Measurements from ENCODE around the gene HADHA. TPM values are rescaled to one million over a fixed set of nuclear protein-coding genes. Genes with fewer than 3 reads are reported as not detected.

HADHA gene
- polyA plus RNA-seq, 1 donor (not counting 4 experiments of a cell fraction or from before 2014, with no cell fraction given), result 150 TPM

DNA sequence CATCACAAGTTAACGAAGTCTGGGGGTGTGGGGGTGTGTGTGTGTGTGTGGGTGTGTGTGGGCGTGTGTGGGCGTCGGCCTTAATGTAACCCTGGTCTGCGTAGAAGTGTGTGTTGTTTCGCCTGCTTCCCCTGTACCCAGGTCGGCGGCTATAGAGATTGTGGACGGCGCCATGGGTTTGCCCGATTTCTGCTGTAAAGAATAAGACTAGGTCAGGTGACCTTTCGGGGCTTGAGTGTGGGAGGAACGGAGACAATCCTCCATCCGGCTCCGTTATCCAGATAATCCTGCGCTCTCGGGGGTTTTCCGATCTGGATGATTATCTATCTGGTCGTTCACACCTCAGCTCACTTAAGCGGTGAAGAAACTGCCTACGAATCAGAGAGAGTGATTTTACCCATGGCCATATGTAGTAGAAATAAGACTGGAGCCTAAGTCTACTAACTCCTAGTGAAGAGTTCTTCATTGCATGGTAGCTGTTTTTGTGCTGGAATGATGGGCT, 850 bp upstream of the HADHA start:
- H3K4me1 ChIP-seq (ENCODE audit: control insufficient read depth, extremely low read depth, insufficient read depth, low read length), result peaks cover 21% of the 10 kb centered on the region

DNA sequence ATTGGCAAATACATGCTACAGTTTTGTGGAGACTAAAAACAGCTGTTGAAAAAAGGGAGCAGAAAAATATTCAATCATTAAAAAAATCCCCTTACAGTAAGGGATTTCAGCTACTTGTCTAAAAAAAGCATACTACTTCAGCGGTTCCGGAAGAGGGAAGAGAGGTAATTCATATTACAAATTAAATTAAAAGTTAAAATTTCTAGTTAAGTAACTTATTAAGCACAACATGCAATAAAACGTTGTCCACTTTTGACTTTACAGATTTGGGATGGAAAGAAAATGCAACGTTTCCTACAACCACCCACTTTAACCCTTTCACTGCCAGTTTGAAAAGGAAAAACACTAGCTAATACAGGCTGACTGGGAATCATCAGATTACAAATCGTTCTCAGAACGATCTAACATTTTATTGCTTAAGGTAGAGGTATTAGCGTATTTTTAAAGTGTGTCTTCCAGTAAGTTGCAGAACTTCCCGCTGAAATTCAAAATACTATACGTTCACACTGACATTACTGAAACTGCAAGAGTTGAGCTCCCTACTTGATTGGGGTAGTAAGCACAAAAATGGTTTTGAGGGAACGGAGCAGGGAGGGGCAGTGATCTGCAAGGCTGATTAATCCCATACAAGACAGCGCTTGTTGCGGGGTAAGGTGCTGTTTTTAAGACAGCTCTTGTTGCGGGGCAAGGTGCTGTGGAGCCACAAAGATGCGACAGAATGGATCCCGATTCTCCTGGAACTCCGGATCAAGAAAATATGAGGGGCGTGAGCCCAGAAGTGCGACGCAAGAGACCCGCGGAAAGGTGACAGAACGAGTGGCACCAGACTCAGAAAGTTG, 743 bp downstream of the HADHA start:
- H3K4me2 ChIP-seq (ENCODE audit: control insufficient read depth, extremely low read depth, insufficient read depth, low read depth, low read length), result peak overlapping the region; percentile 73
- H2AFZ ChIP-seq (ENCODE audit: control insufficient read depth, low read length), result peak overlapping the region; percentile 94
- peaks cover 2% of the 10 kb centered on the region for H4K20me1 ChIP-seq (ENCODE audit: control insufficient read depth, extremely low read depth, insufficient read depth, low read length)
- no peak for TF ChIP-seq EZH2 (IDR thresholded peaks at IDR 0.05; ENCODE audit: low read length)
- H3K27me3 ChIP-seq (ENCODE audit: control insufficient read depth, extremely low read depth, insufficient read depth, low read length), result no peaks in the 10 kb centered on the region
- DNase-seq (ENCODE audit: low read depth, low spot score) (no peak), FAIRE-seq (no peak)
- peaks cover 0 to 1% of the 10 kb centered on the region in 2 experiments for H3K36me3 ChIP-seq (ENCODE audit: control insufficient read depth in 2 of 2, extremely low read depth in 1 of 2, insufficient read depth in 2 of 2, low read length in 2 of 2)
- peak overlapping the region; percentile 97 for H3K27ac ChIP-seq (ENCODE audit: control insufficient read depth, insufficient read depth, low read length)
- peaks cover 92% of the 10 kb centered on the region for H3K79me2 ChIP-seq (ENCODE audit: control insufficient read depth, insufficient read depth, low read length)
- H3K9me1 ChIP-seq (ENCODE audit: control insufficient read depth, extremely low read depth, insufficient read depth, low read length), result peaks cover 2% of the 10 kb centered on the region
- peaks cover 21% of the 10 kb centered on the region for H3K4me1 ChIP-seq (ENCODE audit: control insufficient read depth, extremely low read depth, insufficient read depth, low read length)
- H3K9me3 ChIP-seq (ENCODE audit: control insufficient read depth, low read depth, low read length), result no peaks in the 10 kb centered on the region
- H3K9ac ChIP-seq (ENCODE audit: control insufficient read depth, extremely low read depth, insufficient read depth, low read length), result peak overlapping the region; percentile 97
- peak overlapping the region; percentile 96 to 100 (median 96) for H3K4me3 ChIP-seq (ENCODE audit: control insufficient read depth in 2 of 3, extremely low read depth in 1 of 3, insufficient read depth in 2 of 3, low read depth in 1 of 3, low read length in 3 of 3)
- dilution Hi-C loops (cut with MboI; ENCODE audit: extremely low pct_ligation_motif_present, low sequenced_read_pairs), result no loop called here

More for the DNA sequence above, 850 bp upstream of the HADHA start:
- peak overlapping the region; percentile 73 for H3K4me2 ChIP-seq (ENCODE audit: control insufficient read depth, extremely low read depth, insufficient read depth, low read depth, low read length)
- FAIRE-seq (no peak), DNase-seq (ENCODE audit: low read depth, low spot score) (no peak)
- H3K4me3 ChIP-seq (ENCODE audit: control insufficient read depth in 2 of 3, extremely low read depth in 1 of 3, insufficient read depth in 2 of 3, low read depth in 1 of 3, low read length in 3 of 3), result peak overlapping the region; percentile 96 to 100 (median 96)
- peak overlapping the region; percentile 97 for H3K9ac ChIP-seq (ENCODE audit: control insufficient read depth, extremely low read depth, insufficient read depth, low read length)
- H4K20me1 ChIP-seq (ENCODE audit: control insufficient read depth, extremely low read depth, insufficient read depth, low read length), result peaks cover 2% of the 10 kb centered on the region
- peak overlapping the region; percentile 94 for H2AFZ ChIP-seq (ENCODE audit: control insufficient read depth, low read length)
- TF ChIP-seq EZH2 (IDR thresholded peaks at IDR 0.05; ENCODE audit: low read length), result no peak
- TF ChIP-seq, protein P1, sequence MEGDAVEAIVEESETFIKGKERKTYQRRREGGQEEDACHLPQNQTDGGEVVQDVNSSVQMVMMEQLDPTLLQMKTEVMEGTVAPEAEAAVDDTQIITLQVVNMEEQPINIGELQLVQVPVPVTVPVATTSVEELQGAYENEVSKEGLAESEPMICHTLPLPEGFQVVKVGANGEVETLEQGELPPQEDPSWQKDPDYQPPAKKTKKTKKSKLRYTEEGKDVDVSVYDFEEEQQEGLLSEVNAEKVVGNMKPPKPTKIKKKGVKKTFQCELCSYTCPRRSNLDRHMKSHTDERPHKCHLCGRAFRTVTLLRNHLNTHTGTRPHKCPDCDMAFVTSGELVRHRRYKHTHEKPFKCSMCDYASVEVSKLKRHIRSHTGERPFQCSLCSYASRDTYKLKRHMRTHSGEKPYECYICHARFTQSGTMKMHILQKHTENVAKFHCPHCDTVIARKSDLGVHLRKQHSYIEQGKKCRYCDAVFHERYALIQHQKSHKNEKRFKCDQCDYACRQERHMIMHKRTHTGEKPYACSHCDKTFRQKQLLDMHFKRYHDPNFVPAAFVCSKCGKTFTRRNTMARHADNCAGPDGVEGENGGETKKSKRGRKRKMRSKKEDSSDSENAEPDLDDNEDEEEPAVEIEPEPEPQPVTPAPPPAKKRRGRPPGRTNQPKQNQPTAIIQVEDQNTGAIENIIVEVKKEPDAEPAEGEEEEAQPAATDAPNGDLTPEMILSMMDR (optimal IDR thresholded peaks at IDR 0.05 in 1 of 3, IDR thresholded peaks at IDR 0.05 in 1 of 3, conservative IDR thresholded peaks at IDR 0.05 in 1 of 3; ENCODE audit: extremely low read depth in 1 of 3, insufficient read depth in 2 of 3, low read length in 3 of 3), result no peak
- dilution Hi-C loops (cut with MboI; ENCODE audit: extremely low pct_ligation_motif_present, low sequenced_read_pairs), result no loop called here
- H3K27me3 ChIP-seq (ENCODE audit: control insufficient read depth, extremely low read depth, insufficient read depth, low read length), result no peaks in the 10 kb centered on the region
- no peaks in the 10 kb centered on the region for H3K36me3 ChIP-seq (ENCODE audit: control insufficient read depth in 2 of 2, extremely low read depth in 1 of 2, insufficient read depth in 2 of 2, low read length in 2 of 2)
- peak overlapping the region; percentile 97 for H3K27ac ChIP-seq (ENCODE audit: control insufficient read depth, insufficient read depth, low read length)
- peaks cover 96% of the 10 kb centered on the region for H3K79me2 ChIP-seq (ENCODE audit: control insufficient read depth, insufficient read depth, low read length)
- H3K9me3 ChIP-seq (ENCODE audit: control insufficient read depth, low read depth, low read length), result no peaks in the 10 kb centered on the region
- H3K9me1 ChIP-seq (ENCODE audit: control insufficient read depth, extremely low read depth, insufficient read depth, low read length), result no peaks in the 10 kb centered on the region

Measured in keratinocyte (primary cell).